Astrocyte of the cerebellum (primary cell): ENCODE data around the gene COA1.

Experiments used
- DNase-seq: peaks from one replicate; pipeline ENCODE4 v3.0.0-alpha.2; 2011; ENCODE audit warnings: low read depth
- H3K4me3 ChIP-seq: 2 replicates; pipeline ENCODE4 v1.5.1; 2011; ENCODE audit warnings: mild to moderate bottlenecking, low read depth, low read length, moderate library complexity
- CTCF ChIP-seq: IDR thresholded peaks from 2 replicates; pipeline ENCODE4 v1.5.1; 2012; ENCODE audit warnings: low read length, low read depth, moderate library complexity, mild to moderate bottlenecking; ENCODE audit errors: missing control alignments
- in situ Hi-C: cut with HindIII; loops from 2 replicates; pipeline ENCODE4 v1.10.0; 2017; ENCODE audit warnings: low sequenced_read_pairs

COA1 gene

DNA sequence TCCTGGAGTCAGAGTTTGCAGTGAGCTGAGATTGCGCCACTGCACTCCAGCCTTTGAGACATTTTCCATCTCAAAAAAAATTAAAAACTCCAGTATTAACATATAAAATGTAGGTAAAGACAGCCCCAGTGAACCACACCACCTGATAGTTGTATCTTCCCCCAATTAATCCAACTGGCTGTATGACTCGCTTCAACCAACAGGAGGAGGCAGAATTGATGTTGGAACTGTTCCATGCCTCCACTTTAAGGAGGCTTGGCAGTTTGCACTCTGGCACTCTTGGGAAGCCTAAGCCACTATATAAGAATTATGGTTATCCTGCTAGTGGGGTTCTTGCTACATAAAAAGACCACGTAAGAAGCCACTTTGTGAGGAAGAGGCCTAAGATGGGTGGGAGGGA lies 73.7 kb downstream of the COA1 start:
- in situ Hi-C loops = no loop called here
- no peak for TF ChIP-seq CTCF
- no peak overlapping the region for H3K4me3 ChIP-seq
- DNase-seq = no peak

- no peak for TF ChIP-seq CTCF
- no peak for DNase-seq
- in situ Hi-C loops = no loop called here
- H3K4me3 ChIP-seq = no peak overlapping the region
Measured at GRCh38 chr7:43653891-43654504, 75.3 kb downstream of the COA1 start.

DNA sequence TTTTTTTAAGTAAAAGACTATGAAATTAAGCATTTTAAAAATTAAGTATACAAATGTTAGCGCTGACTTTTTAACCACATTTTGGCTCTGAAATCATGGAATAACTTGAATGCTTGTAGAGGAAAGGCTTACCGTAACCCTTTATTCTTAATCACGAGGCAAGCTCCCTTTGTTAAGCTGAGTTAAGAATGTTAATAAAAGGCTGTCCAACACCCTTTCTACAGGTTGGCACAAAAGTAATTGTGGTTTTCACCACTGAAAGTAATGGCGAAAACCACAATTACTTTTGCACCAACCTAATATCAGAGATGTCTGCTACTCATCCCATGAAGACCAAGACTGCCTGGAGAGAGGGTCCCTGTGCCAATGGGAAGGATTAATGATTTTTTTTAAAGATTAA lies 75.9 kb downstream of the COA1 start:
- in situ Hi-C loops = no loop called here
- DNase-seq = no peak
- no peak for TF ChIP-seq CTCF
- no peak overlapping the region for H3K4me3 ChIP-seq

DNA sequence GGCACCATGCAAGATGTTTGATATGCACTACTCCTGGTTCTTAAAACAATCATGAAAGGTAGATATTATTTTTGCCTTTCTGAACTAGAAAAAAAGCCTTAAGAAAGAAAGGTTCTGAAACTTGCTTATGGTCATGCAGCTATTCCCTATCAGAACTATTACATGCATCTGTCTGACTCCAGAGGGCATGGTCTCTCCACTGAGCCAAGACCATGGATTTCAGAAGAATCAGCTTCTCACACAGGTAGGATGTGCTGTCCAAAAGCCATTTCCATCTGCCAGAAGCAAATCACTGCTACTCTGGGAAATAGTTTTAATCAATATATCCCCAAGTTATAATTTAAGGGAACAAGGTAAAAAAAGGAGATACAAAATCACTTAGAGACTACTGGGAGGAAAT lies 77.0 kb downstream of the COA1 start:
- in situ Hi-C loops = no loop called here
- no peak overlapping the region for H3K4me3 ChIP-seq
- no peak for TF ChIP-seq CTCF
- DNase-seq = no peak

DNA sequence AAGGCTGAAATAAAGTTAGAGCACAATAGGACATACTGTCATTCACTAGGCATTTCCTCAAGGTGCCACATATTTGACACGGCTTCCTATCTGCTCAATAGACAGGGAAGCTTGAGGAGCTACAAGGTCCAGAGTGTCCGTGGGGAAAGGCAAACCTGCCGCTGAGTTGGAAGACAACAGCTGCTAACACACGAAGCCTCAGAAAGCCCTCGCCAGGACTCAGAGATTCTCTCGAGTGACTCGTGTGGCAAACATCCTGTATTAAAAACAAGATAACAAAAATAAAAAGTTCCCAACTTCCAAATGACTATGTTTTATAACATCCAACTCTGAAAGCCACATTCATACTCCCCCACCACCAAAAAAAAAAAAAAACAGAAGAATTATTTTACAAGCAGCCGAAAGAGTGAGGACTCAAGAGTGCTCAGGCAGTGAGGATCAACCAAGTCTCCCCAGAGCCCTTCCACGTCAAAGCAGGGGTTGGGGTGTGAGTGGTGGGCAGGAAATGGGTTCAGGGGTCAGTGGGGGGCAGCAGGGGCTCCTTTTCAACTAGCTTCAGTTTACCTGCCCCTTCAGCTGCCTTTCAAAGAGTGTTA lies 78.8 kb downstream of the COA1 start:
- no peak for TF ChIP-seq CTCF
- H3K4me3 ChIP-seq = no peak overlapping the region
- DNase-seq = no peak
- in situ Hi-C loops = no loop called here

DNA sequence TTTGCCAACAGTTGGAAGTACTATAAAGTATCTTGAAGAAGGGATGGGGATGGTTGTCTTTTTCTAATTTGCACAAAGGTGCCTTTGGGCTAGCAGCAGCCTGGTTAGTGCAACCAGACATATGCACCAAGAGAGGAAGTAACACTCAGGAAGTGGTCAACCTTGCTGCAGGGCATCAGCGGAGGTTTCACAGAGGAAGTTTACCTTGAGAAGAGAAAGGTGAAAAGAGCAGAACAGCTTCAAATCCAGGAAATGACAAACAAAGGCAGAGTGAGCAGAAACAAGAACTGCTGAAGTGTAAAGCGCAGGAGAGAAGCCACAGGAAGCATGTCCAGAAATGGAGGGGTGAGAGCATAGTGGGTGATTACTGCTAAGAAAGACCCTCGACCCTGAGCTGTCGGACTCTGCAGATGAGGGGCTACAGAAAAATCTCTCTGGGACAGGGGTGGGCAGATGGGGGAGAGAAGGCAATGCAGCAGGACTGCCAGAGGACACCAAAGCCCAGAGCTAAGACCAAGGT lies 79.5 kb downstream of the COA1 start:
- H3K4me3 ChIP-seq = no peak overlapping the region
- DNase-seq = no peak
- in situ Hi-C loops = loop anchor here (5.0 kb wide), 1 partner anchor 63 kb away; no protein-coding TSS in a partner anchor
- no peak for TF ChIP-seq CTCF
